Pancreas (tissue), 10 donors: ENCODE results near the gene CLCN6. TPM values are rescaled to one million over a fixed set of nuclear protein-coding genes. Genes with fewer than 3 reads are reported as not detected.

ENCODE experiments used
- ATAC-seq, 4 donors: fragments of 200-7000 bp; cut with Tn5 transposase; one replicate each; pipeline versions ENCODE4 v1.8.0 to v1.9.1; 2020; ENCODE audit warnings: mild to moderate bottlenecking in 4 of 4, moderate library complexity in 4 of 4
- DNase-seq, 6 donors: peaks; one replicate each; pipeline ENCODE4 v3.0.0-alpha.2; 2020
- FAIRE-seq: peaks from 2 replicates; lab custom pipeline; 2012; peaks lifted over from hg19 to GRCh38; lab: Jason Lieb, UNC
- H3K27ac ChIP-seq, 4 donors: fragments of 200-600 bp; sonication (generic); 1 replicate in 3 of 4; 2 replicates in 1 of 4; pipeline versions ENCODE4 v1.5.0 to v1.8.0; 2020
- H3K27me3 ChIP-seq, 4 donors: fragments of 200-600 bp; one replicate each; pipeline ENCODE4 v1.8.0; 2021
- H3K36me3 ChIP-seq, 3 donors: fragments of 200-600 bp; sonication (generic) in 1 of 3; one replicate each; pipeline versions ENCODE4 v1.5.0 to v1.8.0; 2020 to 2021
- H3K4me1 ChIP-seq, 3 donors: fragments of 200-600 bp; one replicate each; pipeline ENCODE4 v1.8.0; 2021
- H3K4me3 ChIP-seq, 4 donors: fragments of 200-600 bp; sonication (generic) in 2 of 4; one replicate each; pipeline versions ENCODE4 v1.5.0 to v1.8.0; 2020 to 2021
- H3K9me3 ChIP-seq, 4 donors: fragments of 200-600 bp; one replicate each; pipeline ENCODE4 v1.8.0; 2021
- WGBS, 2 donors: extraction: QIAGEN DNeasy Blood & Tissue Kit; methylation state at CpG; one replicate each; pipeline ENCODE4 v1.1.7; 2013; 5-methylcytosine and 5-hydroxymethylcytosine counted together
- intact Hi-C, 3 donors: fragments of 100-400 bp; cut with DNase I; formaldehyde crosslinking; loops; one replicate each; pipeline versions ENCODE4 v1.11.1 to v1.14.2; 2022
- polyA plus RNA-seq, 2 donors: library from polyadenylated mRNA; stranded (reverse); fragments of 200-250 nt; gene quantifications; one replicate each; pipeline ENCODE4 v1.2.3, GENCODE V29; 2013
- total RNA-seq, 6 donors: library from RNA; stranded (reverse); fragmentation: NEBNext Ultra II Directional in 4 of 6; extraction: Animal tissue kit (Norgen Biotek cat#: 25700) in 4 of 6; gene quantifications; one replicate each; pipeline versions ENCODE4 v1.2.1 to v1.2.4, GENCODE V29; 2021 to 2023
- TF ChIP-seq, protein P1 (sequence below), 4 donors: fragments of 200-600 bp; sonication (generic) in 3 of 4; IDR thresholded peaks; one replicate each; pipeline versions ENCODE4 v1.5.0 to v1.8.0; 2021; ENCODE audit warnings: antibody characterized with exemption in 4 of 4
- donor health status: healthy with polysubstance abuse.
- donor health status: DM: no; HTN: no; CAD: no; lungs with moderate emphysema.
- donor health status: DM: no; HTN: no; CAD: no.
- donor health status: control.
- donor health status: control.
- donor health status: Bipolar disorder and iron deficiency.
- donor health status: DM: yes; HTN: yes; CAD: no.
- donor health status: DM: no; HTN: no; CAD: no.
- donor health status: DM: no; HTN: no; CAD: no.
- donor health status: DM: yes; HTN: yes; CAD: no.

Gene CLCN6
- total and polyA plus RNA-seq, 8 donors = 4.3 to 16.8 (median 7.6) TPM

DNA sequence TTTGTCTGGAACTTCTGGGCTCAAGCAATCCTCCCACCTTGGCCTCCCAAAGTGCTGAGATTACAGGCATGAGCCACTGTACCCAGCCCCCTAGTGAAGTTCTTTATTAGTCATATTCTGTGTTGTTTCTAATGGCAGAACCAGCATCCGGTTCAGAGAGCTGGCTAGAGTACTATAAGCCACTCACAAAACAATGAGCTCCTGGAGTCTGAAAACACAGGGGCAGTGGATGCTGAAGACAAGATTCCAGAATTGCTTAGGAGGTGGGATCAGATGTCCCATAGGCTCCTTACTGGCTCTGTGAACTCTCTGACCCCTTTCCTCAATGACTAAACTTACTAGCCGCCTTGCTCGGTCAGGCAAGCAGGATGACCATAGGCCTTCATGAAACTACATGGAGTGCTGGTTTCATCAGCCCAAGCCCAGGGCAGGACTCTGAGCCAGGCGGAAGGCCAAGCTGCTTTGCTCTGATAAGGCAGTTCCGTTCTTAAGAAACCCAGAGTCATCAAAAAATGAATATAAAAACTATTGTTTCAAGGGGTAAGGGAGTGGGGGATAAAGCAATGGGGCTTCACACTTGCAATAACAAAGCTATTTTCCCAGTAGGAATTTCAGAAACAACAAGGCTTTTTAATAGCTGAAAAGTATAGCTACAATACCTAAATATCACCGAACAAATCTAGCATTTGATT is 8.3 kb upstream of the CLCN6 start:
- Histone ChIP-seq H3K27me3 (no peaks in the 10 kb centered on the region), H3K36me3 (peaks cover 0 to 32% (median 8%) of the 10 kb centered on the region in 3 donors), H3K9me3 (no peaks in the 10 kb centered on the region), H3K4me3 (no peak overlapping the region), H3K4me1 (peaks cover 0 to 5% (median 0%) of the 10 kb centered on the region in 3 donors), H3K27ac (no peak overlapping the region)
- intact Hi-C loops = no loop called here
- TF ChIP-seq, protein P1, sequence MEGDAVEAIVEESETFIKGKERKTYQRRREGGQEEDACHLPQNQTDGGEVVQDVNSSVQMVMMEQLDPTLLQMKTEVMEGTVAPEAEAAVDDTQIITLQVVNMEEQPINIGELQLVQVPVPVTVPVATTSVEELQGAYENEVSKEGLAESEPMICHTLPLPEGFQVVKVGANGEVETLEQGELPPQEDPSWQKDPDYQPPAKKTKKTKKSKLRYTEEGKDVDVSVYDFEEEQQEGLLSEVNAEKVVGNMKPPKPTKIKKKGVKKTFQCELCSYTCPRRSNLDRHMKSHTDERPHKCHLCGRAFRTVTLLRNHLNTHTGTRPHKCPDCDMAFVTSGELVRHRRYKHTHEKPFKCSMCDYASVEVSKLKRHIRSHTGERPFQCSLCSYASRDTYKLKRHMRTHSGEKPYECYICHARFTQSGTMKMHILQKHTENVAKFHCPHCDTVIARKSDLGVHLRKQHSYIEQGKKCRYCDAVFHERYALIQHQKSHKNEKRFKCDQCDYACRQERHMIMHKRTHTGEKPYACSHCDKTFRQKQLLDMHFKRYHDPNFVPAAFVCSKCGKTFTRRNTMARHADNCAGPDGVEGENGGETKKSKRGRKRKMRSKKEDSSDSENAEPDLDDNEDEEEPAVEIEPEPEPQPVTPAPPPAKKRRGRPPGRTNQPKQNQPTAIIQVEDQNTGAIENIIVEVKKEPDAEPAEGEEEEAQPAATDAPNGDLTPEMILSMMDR (IDR thresholded peaks at IDR 0.05) = no peak
- WGBS, 2 donors = 82 to 90% methylated on average over 6 of the region's 6 CpGs
- FAIRE-seq (no peak), DNase-seq (peak in 2 of 6 donors; percentile 35 to 60), ATAC-seq (peak in 1 of 4 donors; percentile 38)

DNA sequence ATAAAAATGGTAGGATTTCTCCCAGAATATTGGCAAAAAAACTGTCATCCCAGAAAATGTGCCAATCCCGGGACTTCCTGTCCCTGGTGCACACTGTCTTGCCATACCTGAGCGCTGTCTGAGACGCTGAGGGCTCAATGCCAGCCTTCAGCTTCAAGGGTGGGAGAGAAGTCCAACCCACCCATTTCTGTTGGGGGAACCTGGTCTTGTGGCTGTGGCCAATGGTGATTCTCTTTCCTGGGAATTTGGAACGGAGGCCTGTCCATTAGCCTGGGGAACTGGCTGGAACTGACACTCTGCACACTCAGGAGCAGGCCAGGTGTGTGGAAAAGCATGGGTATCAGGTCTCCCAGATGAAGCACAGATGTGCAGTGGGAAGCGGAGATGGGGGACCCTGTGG is 6.9 kb upstream of the CLCN6 start:
- H3K4me1 ChIP-seq = peaks cover 2 to 19% (median 5%) of the 10 kb centered on the region in 3 donors
- H3K27ac ChIP-seq = no peak overlapping the region
- H3K4me3 ChIP-seq = no peak overlapping the region
- DNase-seq (peak in 1 of 6 donors; percentile 30), FAIRE-seq (no peak), ATAC-seq (no peak)
- peaks cover 0 to 28% (median 8%) of the 10 kb centered on the region in 3 donors for H3K36me3 ChIP-seq
- no peaks in the 10 kb centered on the region for H3K27me3 ChIP-seq
- WGBS, 2 donors = 96 to 97% methylated on average over 5 of the region's 5 CpGs
- TF ChIP-seq, protein P1 (IDR thresholded peaks at IDR 0.05) = no peak
- intact Hi-C loops = no loop called here
- H3K9me3 ChIP-seq = no peaks in the 10 kb centered on the region

DNA sequence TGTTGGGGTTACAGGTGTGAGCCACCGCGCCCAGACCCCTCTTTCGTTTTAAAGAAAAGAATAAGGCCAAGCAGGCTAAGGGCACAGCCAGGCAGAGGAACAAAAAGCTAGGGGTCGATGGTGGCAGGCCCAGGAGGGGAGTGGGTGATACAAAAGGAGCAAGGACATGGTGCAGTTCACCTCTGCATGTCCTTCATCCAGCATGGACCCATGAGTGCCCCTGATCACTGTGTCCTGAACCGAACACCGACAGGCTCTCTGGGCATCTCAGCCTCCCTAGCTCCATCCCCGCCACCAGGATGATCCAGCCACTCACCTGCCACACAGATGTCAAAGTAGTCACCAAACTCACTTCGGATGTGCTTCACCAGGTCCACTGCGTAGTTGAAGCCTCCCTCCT is 6.1 kb upstream of the CLCN6 start:
- TF ChIP-seq, protein P1 (IDR thresholded peaks at IDR 0.05) = no peak
- Histone ChIP-seq H3K27me3 (no peaks in the 10 kb centered on the region), H3K4me3 (no peak overlapping the region), H3K27ac (no peak overlapping the region), H3K36me3 (peaks cover 0 to 25% (median 3%) of the 10 kb centered on the region in 3 donors), H3K4me1 (peaks cover 7 to 25% (median 12%) of the 10 kb centered on the region in 3 donors), H3K9me3 (no peaks in the 10 kb centered on the region)
- ATAC-seq = no peak
- intact Hi-C loops = no loop called here
- peak in 1 of 6 donors; percentile 25 for DNase-seq
- 92 to 95% methylated on average over 9 of the region's 9 CpGs for WGBS, 2 donors
- FAIRE-seq = no peak

DNA sequence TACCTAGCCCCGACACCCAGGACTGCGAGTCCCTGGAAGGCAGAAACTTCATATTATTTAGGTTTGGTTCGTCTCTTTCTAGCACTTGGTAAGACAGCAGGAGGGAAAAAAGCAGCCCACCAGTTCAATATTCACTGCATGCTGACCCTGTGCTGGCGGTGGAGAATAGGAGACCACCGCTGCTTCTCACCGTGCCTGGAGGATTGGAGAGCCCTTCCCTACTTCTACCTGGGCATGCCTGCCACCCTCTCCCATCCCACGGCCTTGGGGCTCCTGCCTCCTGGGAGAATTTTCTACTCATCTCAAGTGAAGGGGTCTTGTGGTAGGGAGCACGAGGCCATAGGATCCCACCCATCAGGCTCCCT is 5.6 kb upstream of the CLCN6 start:
- no peak for DNase-seq
- intact Hi-C loops = no loop called here
- FAIRE-seq = no peak
- TF ChIP-seq, protein P1 (IDR thresholded peaks at IDR 0.05) = no peak
- H3K36me3 ChIP-seq = peaks cover 0 to 20% (median 0%) of the 10 kb centered on the region in 3 donors
- H3K27me3 ChIP-seq = no peaks in the 10 kb centered on the region
- no peak overlapping the region for H3K27ac ChIP-seq
- H3K4me3 ChIP-seq = no peak overlapping the region
- peaks cover 7 to 25% (median 12%) of the 10 kb centered on the region in 3 donors for H3K4me1 ChIP-seq
- H3K9me3 ChIP-seq = no peaks in the 10 kb centered on the region
- 88 to 93% methylated on average over 8 of the region's 8 CpGs for WGBS, 2 donors
- no peak for ATAC-seq
